ENCODE measurements around the gene CCDC148. TPM values are rescaled to one million over a fixed set of nuclear protein-coding genes. Genes with fewer than 3 reads are reported as not detected.

The CCDC148 gene
- polyA plus RNA-seq, 3 donors = not detected

GRCh38 chr2:158482594-158482993 lies 26.0 kb upstream of the CCDC148 start:
- Histone ChIP-seq H3K9ac (ENCODE audit: insufficient read depth, low read length, poor library complexity, severe bottlenecking) (no peak overlapping the region), H3K4me3 (replicated peaks in 1 of 3; ENCODE audit: low read depth in 2 of 3, low read length in 3 of 3) (no peak overlapping the region), H2AFZ (ENCODE audit: insufficient read depth, low read depth, low read length, poor library complexity, severe bottlenecking) (no peak overlapping the region), H3K79me2 (ENCODE audit: insufficient read depth, low read length) (peaks cover 17% of the 10 kb centered on the region), H3K9me3 (replicated peaks in 1 of 2; ENCODE audit: control insufficient read depth in 1 of 2, insufficient read depth in 1 of 2, low read length in 2 of 2) (no peaks in the 10 kb centered on the region), H3K36me3 (replicated peaks in 1 of 2; ENCODE audit: control insufficient read depth in 1 of 2, insufficient read depth in 2 of 2, low read length in 2 of 2) (no peaks in the 10 kb centered on the region), H3K4me1 (ENCODE audit: control insufficient read depth in 1 of 2, insufficient read depth in 2 of 2, low read length in 2 of 2) (no peaks in the 10 kb centered on the region), H3K27me3 (ENCODE audit: control insufficient read depth in 2 of 2, insufficient read depth in 2 of 2, low read length in 2 of 2) (no peaks in the 10 kb centered on the region), H3K4me2 (replicated peaks; ENCODE audit: extremely low read depth, low read length, poor library complexity, severe bottlenecking) (no peak overlapping the region), H4K20me1 (ENCODE audit: insufficient read depth, low read length) (no peaks in the 10 kb centered on the region), H3K27ac (ENCODE audit: low read depth in 1 of 2, low read length in 2 of 2) (no peak overlapping the region)
- Mint-ChIP-seq H3K27ac (no peak overlapping the region), H3K9me3 (no peaks in the 10 kb centered on the region), H3K4me1 (peaks cover 6% of the 10 kb centered on the region), H3K27me3 (ENCODE audit: low read depth in 3 of 3) (no peaks in the 10 kb centered on the region), H3K36me3 (peaks cover 0 to 3% of the 10 kb centered on the region in 2 donors), H3K4me3 (no peak overlapping the region)
- no peak for TF ChIP-seq CTCF (IDR thresholded peaks at IDR 0.05)
- intact Hi-C loops (cut with micrococcal nuclease) = no loop called here
- peak in 1 of 3 donors; percentile 8 for DNase-seq

- TF ChIP-seq CTCF (IDR thresholded peaks at IDR 0.05) = no peak
- no peak overlapping the region for H3K4me3 Mint-ChIP-seq
- Histone ChIP-seq H3K4me2 (replicated peaks; ENCODE audit: extremely low read depth, low read length, poor library complexity, severe bottlenecking) (no peak overlapping the region), H4K20me1 (ENCODE audit: insufficient read depth, low read length) (no peaks in the 10 kb centered on the region), H3K27me3 (ENCODE audit: control insufficient read depth in 2 of 2, insufficient read depth in 2 of 2, low read length in 2 of 2) (no peaks in the 10 kb centered on the region), H3K9ac (ENCODE audit: insufficient read depth, low read length, poor library complexity, severe bottlenecking) (no peak overlapping the region), H3K9me3 (replicated peaks in 1 of 2; ENCODE audit: control insufficient read depth in 1 of 2, insufficient read depth in 1 of 2, low read length in 2 of 2) (no peaks in the 10 kb centered on the region), H3K4me1 (ENCODE audit: control insufficient read depth in 1 of 2, insufficient read depth in 2 of 2, low read length in 2 of 2) (no peaks in the 10 kb centered on the region), H2AFZ (ENCODE audit: insufficient read depth, low read depth, low read length, poor library complexity, severe bottlenecking) (no peak overlapping the region), H3K4me3 (replicated peaks in 1 of 3; ENCODE audit: low read depth in 2 of 3, low read length in 3 of 3) (no peak overlapping the region), H3K36me3 (replicated peaks in 1 of 2; ENCODE audit: control insufficient read depth in 1 of 2, insufficient read depth in 2 of 2, low read length in 2 of 2) (no peaks in the 10 kb centered on the region), H3K79me2 (ENCODE audit: insufficient read depth, low read length) (peaks cover 13% of the 10 kb centered on the region), H3K27ac (ENCODE audit: low read depth in 1 of 2, low read length in 2 of 2) (no peak overlapping the region)
- H3K9me3 Mint-ChIP-seq = no peaks in the 10 kb centered on the region
- peaks cover 9% of the 10 kb centered on the region for H3K4me1 Mint-ChIP-seq
- H3K27ac Mint-ChIP-seq = no peak overlapping the region
- WGBS (ENCODE audit: insufficient coverage) = no CpG with 5 or more reads among the region's 1 CpG
- H3K27me3 Mint-ChIP-seq (ENCODE audit: low read depth in 3 of 3) = no peaks in the 10 kb centered on the region
- no peak for DNase-seq
- peaks cover 0 to 3% of the 10 kb centered on the region in 2 donors for H3K36me3 Mint-ChIP-seq
- intact Hi-C loops (cut with micrococcal nuclease) = no loop called here
These were observed 24.6 kb upstream of the CCDC148 start for GRCh38 chr2:158481116-158481515.
